ENCODE results near the gene PAM. TPM values are rescaled to one million over a fixed set of nuclear protein-coding genes. Genes with fewer than 3 reads are reported as not detected.

Gene PAM
- total and polyA plus RNA-seq, 2 of the 8 experiments (the other 6 are each of a cell fraction or from before 2014, with no cell fraction given) = 30.4 to 67.8 TPM

GRCh38 chr5:102795526-102795925, 40.4 kb downstream of the PAM start:
- Histone ChIP-seq H3K4me1 (replicated peaks in 1 of 4; ENCODE audit: control insufficient read depth in 3 of 4, insufficient read depth in 4 of 4, low read length in 3 of 4) (peaks cover 2 to 30% (median 5%) of the 10 kb centered on the region in 4 experiments), H3K4me2 (ENCODE audit: insufficient read depth in 1 of 2, low read depth in 2 of 2, low read length in 2 of 2) (no peak overlapping the region), H2AFZ (ENCODE audit: low read length) (no peak overlapping the region)
- TF ChIP-seq EZH2 (IDR thresholded peaks at IDR 0.05; ENCODE audit: low read depth, low read length, severe bottlenecking) (no peak), SAP30 (IDR thresholded peaks at IDR 0.05; ENCODE audit: insufficient read depth, insufficient replicate concordance, low read length) (no peak), SIN3A (conservative IDR thresholded peaks at IDR 0.05 in 1 of 2, IDR thresholded peaks at IDR 0.05 in 1 of 2; ENCODE audit: low read depth in 1 of 2, low read length in 2 of 2) (no peak), SP1 (IDR thresholded peaks at IDR 0.05; ENCODE audit: low read depth, low read length) (no peak), ASH2L (IDR thresholded peaks at IDR 0.05; ENCODE audit: low read length) (no peak), CHD2 (IDR thresholded peaks at IDR 0.05; ENCODE audit: low read length) (no peak), NRF1 (IDR thresholded peaks at IDR 0.05; ENCODE audit: low read depth, low read length) (no peak), TAF7 (optimal IDR thresholded peaks at IDR 0.05; ENCODE audit: borderline replicate concordance, low read depth, low read length) (no peak), PHF8 (conservative IDR thresholded peaks at IDR 0.05; ENCODE audit: low read depth, low read length) (no peak), RNF2 (IDR thresholded peaks at IDR 0.05; ENCODE audit: borderline replicate concordance, low read depth, low read length, missing control alignments, poor library complexity, severe bottlenecking) (no peak), USF2 (IDR thresholded peaks at IDR 0.05; ENCODE audit: low read length) (no peak)
- TF ChIP-seq, protein P1, sequence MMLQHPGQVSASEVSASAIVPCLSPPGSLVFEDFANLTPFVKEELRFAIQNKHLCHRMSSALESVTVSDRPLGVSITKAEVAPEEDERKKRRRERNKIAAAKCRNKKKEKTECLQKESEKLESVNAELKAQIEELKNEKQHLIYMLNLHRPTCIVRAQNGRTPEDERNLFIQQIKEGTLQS (IDR thresholded peaks at IDR 0.05; ENCODE audit: insufficient read depth, low read depth, low read length) = no peak

More at GRCh38 chr5:102795526-102795925, 40.4 kb downstream of the PAM start:
- CTCF ChIA-PET (ENCODE audit: partially characterized antibody) = interaction anchor here (0.7 to 1.2 kb wide), 2 partner anchors 15 to 114 kb away, joined by 3 to 4 read pairs; no protein-coding TSS in a partner anchor
- Histone ChIP-seq H2BK20ac (ENCODE audit: low read length) (no peak overlapping the region), H2BK12ac (ENCODE audit: low read depth, low read length) (no peak overlapping the region), H3K4ac (replicated peaks; ENCODE audit: insufficient read length, low read depth, low read length) (no peak overlapping the region), H3K36me3 (ENCODE audit: control insufficient read depth in 2 of 4, insufficient read depth in 4 of 4, low read length in 3 of 4) (no peaks in the 10 kb centered on the region), H4K5ac (ENCODE audit: insufficient read length, low read depth, low read length) (no peak overlapping the region), H2BK5ac (ENCODE audit: low read depth, low read length) (no peak overlapping the region), H3K79me2 (ENCODE audit: control insufficient read depth in 1 of 2, insufficient read depth in 2 of 2, low read length in 2 of 2) (0 out of 4 replicates have a peak, but pooled peaks cover 0 to 13% of the 10 kb centered on the region in 2 experiments), H3K9ac (replicated peaks in 1 of 4; ENCODE audit: extremely low read depth in 1 of 4, low read depth in 3 of 4, low read length in 3 of 4) (no peak overlapping the region), H3K27ac (ENCODE audit: low read depth, low read length) (no peak overlapping the region), H4K8ac (ENCODE audit: extremely low read depth, insufficient read depth, low read length) (no peak overlapping the region), H3K23ac (ENCODE audit: insufficient read length) (no peak overlapping the region), H3K18ac (ENCODE audit: extremely low read depth, low read length) (no peak overlapping the region), H2BK15ac (ENCODE audit: low read length) (no peak overlapping the region), H3K4me3 (ENCODE audit: extremely low read depth in 1 of 4, insufficient read depth in 2 of 4, low read depth in 3 of 4, low read length in 4 of 4) (no peak overlapping the region), H3K9me3 (ENCODE audit: insufficient read depth in 2 of 2, low read depth in 1 of 2, low read length in 1 of 2) (no peaks in the 10 kb centered on the region), H3K23me2 (ENCODE audit: low read depth, low read length) (no peaks in the 10 kb centered on the region), H3K79me1 (ENCODE audit: low read depth, low read length) (no peaks in the 10 kb centered on the region), H4K20me1 (replicated peaks in 1 of 2; ENCODE audit: control insufficient read depth in 1 of 2, insufficient read depth in 2 of 2, low read length in 2 of 2) (no peaks in the 10 kb centered on the region), H3K27me3 (replicated peaks in 1 of 4; ENCODE audit: control insufficient read depth in 3 of 4, extremely low read depth in 1 of 4, insufficient read depth in 3 of 4, low read length in 3 of 4) (no peaks in the 10 kb centered on the region), H4K91ac (replicated peaks; ENCODE audit: insufficient read length, low read length) (no peak overlapping the region), H3K14ac (ENCODE audit: insufficient read length) (no peak overlapping the region), H3K56ac (replicated peaks; ENCODE audit: insufficient read length, low read depth, low read length) (no peak overlapping the region), H2AK5ac (ENCODE audit: low read depth, low read length) (no peak overlapping the region), H2BK120ac (replicated peaks; ENCODE audit: low read depth, low read length) (no peak overlapping the region)
- DNase-seq (ENCODE audit: low read depth in 1 of 2, low spot score in 2 of 2) = no peak
- 80% methylated on average over 4 of the region's 4 CpGs; no CpG with 5 or more reads in 1 of the 2 experiments for WGBS, 2 experiments (ENCODE audit: extremely low coverage in 1 of 2, insufficient coverage in 1 of 2, insufficient read length in 1 of 2, insufficient replicate concordance in 2 of 2, low coverage in 1 of 2, low lambda C conversion rate in 2 of 2, missing lambda C conversion rate in 1 of 2)
- POLR2A ChIA-PET (ENCODE audit: partially characterized antibody) = no interaction called here
- no peak for FAIRE-seq

Measured in H1 (cell line).